Activated naive CD4-positive, alpha-beta T cell treated with anti-CD3 and anti-CD28 coated beads, Interleukin-2, amount 50 U/mL, for 24 hours (primary cell): Measurements from ENCODE around the gene ZNF710.
A peak's percentile ranks its signal among the peaks of the same experiment; 100 is the strongest.
"Not testable (repeated sequence)": the region's sequence is repeated elsewhere in the genome, so short reads cannot be mapped to it uniquely, and the experiment has no call there.

Source experiments
- H3K27ac Mint-ChIP-seq: one replicate; pipeline ENCODE4 v1.8.0; 2021; ENCODE audit warnings: mild to moderate bottlenecking, mixed read lengths
- H3K27me3 Mint-ChIP-seq: one replicate; pipeline ENCODE4 v1.8.0; 2021; ENCODE audit warnings: mixed read lengths
- H3K36me3 Mint-ChIP-seq: one replicate; pipeline ENCODE4 v1.8.0; 2021; ENCODE audit warnings: mixed read lengths
- H3K4me1 Mint-ChIP-seq: one replicate; pipeline ENCODE4 v1.8.0; 2021; ENCODE audit warnings: mixed read lengths
- H3K4me3 Mint-ChIP-seq: one replicate; pipeline ENCODE4 v1.8.0; 2021; ENCODE audit warnings: mild to moderate bottlenecking, mixed read lengths
- H3K9me3 Mint-ChIP-seq: one replicate; pipeline ENCODE4 v1.8.0; 2021; ENCODE audit warnings: mixed read lengths

The ZNF710 gene

GRCh38 chr15:90067181-90067952 is 66.2 kb downstream of the ZNF710 start:
- peaks cover 15% of the 10 kb centered on the region for H3K4me1 Mint-ChIP-seq
- no peaks in the 10 kb centered on the region for H3K27me3 Mint-ChIP-seq
- no peak overlapping the region for H3K27ac Mint-ChIP-seq
- no peaks in the 10 kb centered on the region for H3K9me3 Mint-ChIP-seq
- H3K4me3 Mint-ChIP-seq: no peak overlapping the region
- peaks cover 2% of the 10 kb centered on the region for H3K36me3 Mint-ChIP-seq

- H3K4me3 Mint-ChIP-seq: no peak overlapping the region
- H3K27ac Mint-ChIP-seq: no peak overlapping the region
- peaks cover 2% of the 10 kb centered on the region for H3K36me3 Mint-ChIP-seq
- H3K27me3 Mint-ChIP-seq: no peaks in the 10 kb centered on the region
- no peaks in the 10 kb centered on the region for H3K9me3 Mint-ChIP-seq
- peaks cover 11% of the 10 kb centered on the region for H3K4me1 Mint-ChIP-seq
Measured at GRCh38 chr15:90067953-90068606, 67.0 kb downstream of the ZNF710 start.

- H3K36me3 Mint-ChIP-seq, H3K4me3 Mint-ChIP-seq, H3K4me1 Mint-ChIP-seq, H3K9me3 Mint-ChIP-seq, H3K27ac Mint-ChIP-seq, H3K27me3 Mint-ChIP-seq: not testable (repeated sequence)
Measured at GRCh38 chr15:90070623-90071022, 69.5 kb downstream of the ZNF710 start.

GRCh38 chr15:90071220-90071807 is 70.2 kb downstream of the ZNF710 start:
- no peak overlapping the region for H3K4me3 Mint-ChIP-seq
- peaks cover 2% of the 10 kb centered on the region for H3K36me3 Mint-ChIP-seq
- no peaks in the 10 kb centered on the region for H3K27me3 Mint-ChIP-seq
- no peaks in the 10 kb centered on the region for H3K9me3 Mint-ChIP-seq
- H3K27ac Mint-ChIP-seq: no peak overlapping the region
- H3K4me1 Mint-ChIP-seq: peaks cover 5% of the 10 kb centered on the region

- H3K4me3 Mint-ChIP-seq: no peak overlapping the region
- H3K27me3 Mint-ChIP-seq: no peaks in the 10 kb centered on the region
- peaks cover 5% of the 10 kb centered on the region for H3K4me1 Mint-ChIP-seq
- H3K9me3 Mint-ChIP-seq: no peaks in the 10 kb centered on the region
- H3K27ac Mint-ChIP-seq: no peak overlapping the region
- H3K36me3 Mint-ChIP-seq: peaks cover 3% of the 10 kb centered on the region
Measured at GRCh38 chr15:90072978-90073640, 72.0 kb downstream of the ZNF710 start.

- H3K4me1 Mint-ChIP-seq: peaks cover 5% of the 10 kb centered on the region
- no peak overlapping the region for H3K27ac Mint-ChIP-seq
- H3K9me3 Mint-ChIP-seq: no peaks in the 10 kb centered on the region
- no peaks in the 10 kb centered on the region for H3K27me3 Mint-ChIP-seq
- no peak overlapping the region for H3K4me3 Mint-ChIP-seq
- peaks cover 3% of the 10 kb centered on the region for H3K36me3 Mint-ChIP-seq
Measured at GRCh38 chr15:90074023-90074422, 72.9 kb downstream of the ZNF710 start.

- Mint-ChIP-seq H3K27me3 (no peaks in the 10 kb centered on the region), H3K36me3 (peaks cover 3% of the 10 kb centered on the region), H3K27ac (peak overlapping the region; percentile 36), H3K9me3 (no peaks in the 10 kb centered on the region), H3K4me3 (no peak overlapping the region), H3K4me1 (peaks cover 5% of the 10 kb centered on the region)
Measured at GRCh38 chr15:90074916-90075315, 73.8 kb downstream of the ZNF710 start.

GRCh38 chr15:90075420-90076289 is 74.5 kb downstream of the ZNF710 start:
- Mint-ChIP-seq H3K27ac (peak overlapping the region; percentile 30), H3K4me3 (no peak overlapping the region), H3K9me3 (no peaks in the 10 kb centered on the region), H3K27me3 (no peaks in the 10 kb centered on the region), H3K4me1 (peaks cover 5% of the 10 kb centered on the region), H3K36me3 (peaks cover 3% of the 10 kb centered on the region)

- peaks cover 3% of the 10 kb centered on the region for H3K36me3 Mint-ChIP-seq
- no peaks in the 10 kb centered on the region for H3K27me3 Mint-ChIP-seq
- H3K27ac Mint-ChIP-seq: peak overlapping the region; percentile 18
- no peaks in the 10 kb centered on the region for H3K9me3 Mint-ChIP-seq
- no peaks in the 10 kb centered on the region for H3K4me1 Mint-ChIP-seq
- H3K4me3 Mint-ChIP-seq: no peak overlapping the region
Measured at GRCh38 chr15:90076716-90077115, 75.6 kb downstream of the ZNF710 start.

GRCh38 chr15:90078965-90079364 is 77.8 kb downstream of the ZNF710 start:
- H3K27ac Mint-ChIP-seq: no peak overlapping the region
- H3K4me3 Mint-ChIP-seq: no peak overlapping the region
- no peaks in the 10 kb centered on the region for H3K9me3 Mint-ChIP-seq
- H3K4me1 Mint-ChIP-seq: no peaks in the 10 kb centered on the region
- H3K36me3 Mint-ChIP-seq: peaks cover 3% of the 10 kb centered on the region
- no peaks in the 10 kb centered on the region for H3K27me3 Mint-ChIP-seq

- Mint-ChIP-seq H3K27me3 (no peaks in the 10 kb centered on the region), H3K36me3 (peaks cover 3% of the 10 kb centered on the region), H3K9me3 (no peaks in the 10 kb centered on the region), H3K4me1 (no peaks in the 10 kb centered on the region), H3K4me3 (no peak overlapping the region), H3K27ac (peak overlapping the region; percentile 59)
Measured at GRCh38 chr15:90079619-90080457, 78.7 kb downstream of the ZNF710 start.

- H3K27ac Mint-ChIP-seq: peak overlapping the region; percentile 59
- H3K4me3 Mint-ChIP-seq: no peak overlapping the region
Measured at GRCh38 chr15:90080458-90080755, 79.3 kb downstream of the ZNF710 start.

GRCh38 chr15:90080818-90081393 is 79.8 kb downstream of the ZNF710 start:
- H3K36me3 Mint-ChIP-seq: peaks cover 3% of the 10 kb centered on the region
- H3K27ac Mint-ChIP-seq: peak overlapping the region; percentile 65
- H3K27me3 Mint-ChIP-seq: no peaks in the 10 kb centered on the region
- H3K4me1 Mint-ChIP-seq: no peaks in the 10 kb centered on the region
- H3K4me3 Mint-ChIP-seq: no peak overlapping the region
- no peaks in the 10 kb centered on the region for H3K9me3 Mint-ChIP-seq

More at GRCh38 chr15:90080458-90080755, 79.3 kb downstream of the ZNF710 start:
- peaks cover 3% of the 10 kb centered on the region for H3K36me3 Mint-ChIP-seq
- no peaks in the 10 kb centered on the region for H3K4me1 Mint-ChIP-seq
- no peaks in the 10 kb centered on the region for H3K9me3 Mint-ChIP-seq
- no peaks in the 10 kb centered on the region for H3K27me3 Mint-ChIP-seq

- Mint-ChIP-seq H3K4me1 (peaks cover 6% of the 10 kb centered on the region), H3K9me3 (no peaks in the 10 kb centered on the region), H3K4me3 (no peak overlapping the region), H3K27ac (no peak overlapping the region), H3K36me3 (peaks cover 7% of the 10 kb centered on the region), H3K27me3 (no peaks in the 10 kb centered on the region)
Measured at GRCh38 chr15:90082140-90082715, 81.1 kb downstream of the ZNF710 start.
